Bone marrow (tissue), 2 donors: ENCODE measurements around the gene HS3ST5.

ENCODE experiments used
- DNase-seq, 2 donors: peaks; one replicate each; lab custom pipeline; 2025; lab: John Stamatoyannopoulos, UW

The HS3ST5 gene

DNA sequence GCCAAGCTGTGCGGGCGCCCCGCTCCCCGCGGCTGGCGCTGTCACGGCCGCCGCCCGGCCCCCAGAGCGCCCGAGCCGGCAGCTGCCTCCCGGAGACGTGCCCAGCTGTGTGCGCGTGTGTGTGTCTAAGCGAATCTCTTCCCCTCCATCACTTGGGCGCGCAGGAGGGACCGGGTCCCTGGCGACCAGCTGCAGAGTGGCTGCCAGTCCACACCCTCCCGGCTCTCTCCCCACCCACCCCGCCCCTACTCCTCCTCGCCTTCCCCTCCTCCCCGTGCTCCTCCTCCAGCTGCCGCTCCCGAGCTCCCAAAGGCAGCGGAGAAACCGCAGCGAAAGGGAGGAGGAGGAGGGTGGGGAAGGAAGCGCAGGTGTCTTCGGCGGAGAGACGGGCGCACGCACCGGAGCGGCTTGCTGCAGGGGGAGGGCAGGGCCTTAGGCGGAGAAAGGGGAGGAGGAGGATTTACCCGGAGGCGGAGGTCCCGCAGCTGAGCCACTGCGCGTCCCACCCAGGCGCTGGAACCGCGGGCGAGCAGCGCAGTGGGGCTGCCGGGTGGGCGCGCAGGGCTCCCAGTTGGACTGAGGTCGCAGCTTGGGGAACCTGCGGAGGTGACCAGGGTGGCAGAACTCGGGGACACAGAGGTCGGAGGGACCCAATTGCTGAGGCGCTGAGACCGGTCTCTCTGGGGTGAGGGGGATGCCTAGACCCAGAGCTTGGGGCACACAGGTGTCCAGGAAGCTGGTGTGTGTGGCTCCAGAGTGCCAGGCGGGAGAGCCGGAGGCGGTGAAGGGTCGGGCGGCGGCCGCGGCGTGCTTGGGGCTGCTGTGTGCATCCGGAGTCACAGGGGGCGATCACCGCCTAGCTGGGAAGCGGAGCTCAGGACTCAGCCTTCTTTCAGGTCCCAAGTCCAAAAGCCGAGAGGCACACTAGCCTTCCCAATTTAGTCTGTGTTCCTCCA is at the start of gene HS3ST5:
HS3ST5 (minus strand) TSS at position 198 of the 956 bp plus-strand sequence. CDS start 280,178 bp downstream, outside the sequence.
- no peak for DNase-seq

GRCh38 chr6:114390176-114390575 is 47.4 kb upstream of the HS3ST5 start:
- no peak for DNase-seq

GRCh38 chr6:114389111-114389510 is 46.3 kb upstream of the HS3ST5 start:
- DNase-seq, result no peak

DNA sequence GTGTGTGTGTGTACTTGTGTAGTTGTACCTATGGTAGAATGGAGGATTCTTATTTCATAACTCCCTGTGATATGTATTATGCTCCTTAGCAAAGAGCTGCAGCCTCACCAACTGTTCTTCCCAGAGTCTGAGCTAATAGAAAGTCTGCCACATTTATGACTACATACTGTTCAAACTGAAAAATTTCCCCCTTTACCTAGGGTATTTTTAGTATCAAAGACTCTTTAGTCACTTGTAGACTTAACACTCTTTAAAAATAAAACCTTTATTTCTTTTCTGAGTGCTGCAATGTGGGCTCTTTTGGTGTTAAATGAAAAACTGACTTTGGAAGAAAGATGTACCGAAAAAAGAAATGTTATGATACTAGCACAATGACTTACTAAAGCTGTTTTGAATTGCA is 39.6 kb upstream of the HS3ST5 start:
- DNase-seq, result no peak

- no peak for DNase-seq
Measured at GRCh38 chr6:114377881-114378280, 35.1 kb upstream of the HS3ST5 start.

GRCh38 chr6:114376611-114377175 is 33.9 kb upstream of the HS3ST5 start:
- no peak for DNase-seq

DNA sequence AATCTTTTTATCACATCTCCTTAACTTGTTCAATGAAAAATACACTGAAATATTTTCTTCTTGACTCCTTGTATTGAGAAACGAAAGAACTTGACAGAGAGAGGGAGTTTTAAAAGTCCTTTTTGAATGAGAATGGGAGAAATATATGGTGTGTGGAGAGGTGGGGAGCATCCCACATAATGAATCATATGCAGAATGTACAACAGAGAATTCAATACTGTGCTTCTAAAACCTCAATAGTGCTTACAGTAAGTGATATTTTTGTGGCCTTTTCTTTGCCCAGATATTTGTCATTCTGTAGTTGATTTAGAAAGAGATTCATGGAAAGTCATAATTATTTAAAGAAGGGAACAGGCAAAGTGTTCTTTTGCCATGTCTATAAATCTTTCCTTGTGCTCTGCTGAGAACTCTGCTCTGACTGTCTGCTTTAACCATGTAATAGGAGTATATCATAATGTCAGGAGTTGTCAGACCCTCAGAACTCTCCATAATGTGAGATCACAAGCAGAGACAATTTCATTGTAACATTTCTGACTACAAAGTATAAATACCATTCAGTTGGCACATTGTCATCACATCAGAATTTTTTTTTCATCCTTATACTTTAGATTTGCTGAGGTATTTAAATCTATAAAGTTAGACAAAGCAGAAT is 32.8 kb upstream of the HS3ST5 start:
- DNase-seq, result no peak

DNA sequence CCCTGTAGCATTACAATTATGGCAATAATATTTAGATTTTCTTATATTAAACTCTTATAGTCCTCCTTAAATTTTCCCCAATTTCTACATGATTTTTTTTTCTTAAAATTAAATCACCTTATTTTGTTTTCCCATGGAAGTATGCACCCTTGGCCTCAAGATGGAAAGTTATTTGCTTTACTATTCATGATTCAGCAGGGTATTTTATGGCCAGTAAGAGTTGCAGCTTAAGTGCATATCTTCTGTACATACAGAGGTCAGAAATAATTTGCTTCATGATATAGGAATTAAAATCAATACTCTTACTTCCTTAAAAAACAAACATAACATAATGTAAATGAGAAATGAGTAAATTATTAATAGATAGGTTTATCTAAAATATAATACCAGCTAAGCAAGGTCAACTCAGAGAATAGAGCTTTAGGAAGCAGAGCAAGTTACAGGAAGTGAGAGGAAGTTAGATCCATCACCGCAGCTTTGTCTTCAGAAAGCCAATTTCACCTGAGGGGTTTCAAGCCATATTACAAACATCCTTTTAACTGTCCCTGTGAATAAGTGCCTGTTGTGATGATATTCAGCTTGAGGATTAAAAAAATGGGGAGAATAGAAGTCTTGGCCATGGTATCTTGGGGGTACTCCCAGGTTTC is 24.6 kb upstream of the HS3ST5 start:
- no peak for DNase-seq

GRCh38 chr6:114366899-114367298 is 24.1 kb upstream of the HS3ST5 start:
- DNase-seq, result no peak

- no peak for DNase-seq
Measured at GRCh38 chr6:114364301-114364700, 21.5 kb upstream of the HS3ST5 start.

GRCh38 chr6:114362957-114363356 is 20.1 kb upstream of the HS3ST5 start:
- DNase-seq, result no peak

GRCh38 chr6:114362396-114362795 is 19.6 kb upstream of the HS3ST5 start:
- DNase-seq, result no peak

- no peak for DNase-seq
Measured at GRCh38 chr6:114361036-114361435, 18.2 kb upstream of the HS3ST5 start.

DNA sequence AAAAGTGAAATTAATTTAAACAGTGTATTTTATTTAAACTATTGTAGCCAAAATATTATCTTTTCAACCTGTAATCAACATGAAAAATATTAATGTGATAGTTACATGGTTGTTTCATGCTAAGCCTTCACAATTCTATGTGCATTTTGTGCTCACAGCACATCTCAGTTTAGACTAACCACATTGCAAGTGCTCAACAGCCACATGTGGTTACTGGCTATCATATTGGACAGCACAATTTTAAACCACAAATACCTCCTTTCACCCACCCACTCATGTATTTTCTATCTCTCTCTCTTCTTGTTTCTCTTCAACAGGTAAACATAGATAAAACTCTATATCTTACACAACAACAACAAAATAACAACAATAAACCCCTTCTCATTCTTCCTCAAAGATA is 12.5 kb upstream of the HS3ST5 start:
- DNase-seq, result no peak

GRCh38 chr6:114354482-114354881 is 11.7 kb upstream of the HS3ST5 start:
- no peak for DNase-seq

DNA sequence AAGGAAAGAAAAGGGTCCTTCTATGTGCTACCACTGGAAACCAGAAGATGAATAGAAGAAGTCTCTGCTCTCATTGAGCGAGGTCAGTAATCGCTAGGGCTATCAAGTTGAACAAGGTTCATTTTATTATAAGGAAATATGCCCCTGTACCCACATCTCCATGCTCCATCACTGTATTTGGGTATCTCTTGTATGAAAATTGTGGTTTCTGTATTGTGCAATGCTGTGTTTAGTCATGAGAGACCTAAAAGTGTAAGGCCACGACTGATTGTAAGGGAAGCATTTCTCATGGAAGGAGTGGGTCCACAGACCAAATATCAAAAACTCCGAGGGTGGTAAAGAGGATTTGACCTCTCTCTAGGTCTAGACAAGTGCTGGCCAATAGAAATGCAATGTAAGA is 3.6 kb upstream of the HS3ST5 start:
- DNase-seq, result no peak

- no peak for DNase-seq
Measured at GRCh38 chr6:114344971-114345275, 2.1 kb upstream of the HS3ST5 start.

GRCh38 chr6:114344246-114344970 is 1.6 kb upstream of the HS3ST5 start:
- no peak for DNase-seq

DNA sequence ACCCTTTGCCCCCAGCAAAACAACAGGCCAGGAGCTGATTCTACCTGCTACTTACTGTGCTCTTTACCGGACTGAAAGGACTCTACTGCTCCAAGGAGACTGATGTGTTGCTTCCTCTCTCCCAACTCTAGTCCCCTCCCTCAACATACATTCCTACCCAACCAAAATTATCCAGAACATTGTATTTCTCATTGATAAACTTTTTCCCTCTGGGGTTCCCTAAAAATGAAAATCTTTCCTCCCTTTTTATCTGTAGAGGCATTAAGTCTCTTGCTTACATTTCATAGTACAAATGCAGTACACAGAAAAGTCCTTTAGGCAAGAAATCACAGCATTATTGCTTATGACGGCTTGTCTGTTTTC is 940 bp upstream of the HS3ST5 start:
- DNase-seq, result no peak

DNA sequence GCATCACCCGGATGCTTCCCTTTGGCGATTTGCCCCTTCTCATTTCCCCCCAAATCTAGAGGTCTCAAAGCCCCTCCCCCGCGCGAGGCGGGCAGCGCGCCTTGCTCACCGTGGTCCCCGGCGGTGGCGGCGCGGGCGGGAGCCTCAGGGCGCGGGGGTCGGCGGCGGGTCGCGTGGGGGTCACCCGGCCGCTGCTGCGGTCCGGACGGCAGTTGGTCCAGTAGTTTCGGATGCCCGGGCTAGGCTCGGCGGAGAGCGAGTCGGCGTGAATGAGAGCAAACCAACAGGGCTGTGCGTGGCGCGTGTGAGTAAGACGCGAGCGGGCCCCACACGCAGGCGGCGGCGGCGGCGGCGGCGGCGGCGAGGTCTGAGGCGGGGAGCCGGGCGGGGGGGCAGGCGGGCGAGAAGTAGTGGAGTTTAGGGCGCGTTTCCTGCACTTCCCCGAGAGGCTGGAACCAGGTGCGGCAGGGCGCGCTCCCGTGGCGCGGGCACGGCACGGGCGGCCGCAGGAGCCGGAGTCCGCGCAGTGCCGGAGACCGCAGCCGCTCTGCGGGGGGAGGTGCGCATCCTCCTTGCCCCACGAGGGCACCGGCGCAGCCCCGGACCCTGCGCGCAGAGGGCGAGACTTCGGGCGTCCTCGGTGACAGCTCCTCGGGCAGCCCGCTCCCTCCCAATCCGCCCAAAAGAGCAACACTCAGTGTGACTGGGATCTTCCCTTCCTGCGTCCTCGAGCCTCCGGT is 567 bp downstream of the HS3ST5 start:
- no peak for DNase-seq

GRCh38 chr6:114339706-114340105 is 3.1 kb downstream of the HS3ST5 start:
- DNase-seq, result no peak
